GM18951 (cell line): ENCODE measurements around the gene PCDH1.
"Not testable (repeated sequence)": the region's sequence is repeated elsewhere in the genome, so short reads cannot be mapped to it uniquely, and the experiment has no call there.

Experiments
- POLR2A ChIP-seq: IDR thresholded peaks from 4 replicates; pipeline ENCODE4 v1.6.1; 2011; ENCODE audit warnings: mild to moderate bottlenecking; ENCODE audit not compliant: insufficient read length, insufficient read depth; ENCODE audit errors: extremely low read depth
- in situ Hi-C: fragments of 300-500 bp; cut with MboI; formaldehyde crosslinking; loops from one replicate; pipeline ENCODE4 v1.12.0; 2022; ENCODE audit warnings: low sequenced_read_pairs, mixed read lengths, inconsistent platforms; ENCODE audit not compliant: unreplicated experiment

Gene PCDH1

DNA sequence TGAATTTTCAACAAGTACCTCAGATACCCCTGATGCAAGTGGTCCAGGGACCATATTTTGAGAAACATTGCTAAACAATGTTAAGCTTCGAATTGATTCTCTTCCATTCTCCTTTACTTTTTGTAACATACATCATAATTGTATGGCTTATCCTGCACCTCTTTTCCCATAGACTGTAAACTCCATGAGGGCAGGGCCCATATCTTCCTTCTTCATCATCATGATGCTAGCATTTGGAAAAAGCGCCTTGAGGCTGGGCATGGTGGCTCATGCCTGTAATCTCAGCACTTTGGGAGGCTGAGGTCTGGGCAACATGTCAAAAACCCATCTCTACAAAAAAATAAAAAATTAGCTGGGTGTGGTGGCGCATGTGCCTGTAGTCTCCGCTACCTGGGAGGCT, 31.0 kb upstream of the PCDH1 start:
- in situ Hi-C loops = no loop called here
- no peak for TF ChIP-seq POLR2A

DNA sequence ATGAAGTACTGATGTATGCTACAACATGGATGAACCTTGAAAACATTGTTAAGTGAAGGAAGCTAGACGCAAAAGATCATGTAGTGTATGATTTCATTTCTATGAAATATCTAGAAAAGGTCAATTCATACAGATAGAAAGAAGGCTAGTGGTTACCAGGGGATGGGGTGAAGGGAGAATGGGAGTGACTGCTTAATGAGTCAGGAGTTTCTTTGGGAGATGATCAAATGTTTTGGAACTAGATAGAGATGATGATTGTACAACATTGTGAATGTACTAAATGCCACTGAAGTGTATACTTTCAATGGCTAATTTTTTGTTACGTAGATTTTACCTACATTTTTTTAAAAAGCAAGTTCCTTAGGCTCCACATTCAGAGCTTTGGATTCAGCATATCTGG, 30.6 kb upstream of the PCDH1 start:
- no peak for TF ChIP-seq POLR2A
- in situ Hi-C loops = no loop called here

DNA sequence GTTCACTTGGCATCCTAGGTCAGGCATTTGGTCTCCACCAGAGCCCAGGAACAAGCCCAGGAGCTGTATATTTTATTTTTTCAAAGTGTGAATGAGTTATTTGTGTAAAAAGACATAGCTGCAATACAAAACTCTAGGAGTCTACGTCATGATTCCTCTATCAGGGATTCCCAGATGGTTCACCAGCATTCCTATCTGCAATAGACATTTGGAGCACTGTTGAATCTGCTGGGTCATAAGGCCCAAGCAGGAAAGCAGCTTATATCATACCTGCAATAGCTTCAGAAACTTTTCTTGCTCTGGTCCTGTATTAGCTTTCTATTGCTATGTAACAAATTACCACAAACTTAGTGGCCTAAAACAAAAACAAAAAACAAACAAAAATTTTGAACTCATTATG, 28.8 kb upstream of the PCDH1 start:
- no peak for TF ChIP-seq POLR2A
- in situ Hi-C loops = no loop called here

DNA sequence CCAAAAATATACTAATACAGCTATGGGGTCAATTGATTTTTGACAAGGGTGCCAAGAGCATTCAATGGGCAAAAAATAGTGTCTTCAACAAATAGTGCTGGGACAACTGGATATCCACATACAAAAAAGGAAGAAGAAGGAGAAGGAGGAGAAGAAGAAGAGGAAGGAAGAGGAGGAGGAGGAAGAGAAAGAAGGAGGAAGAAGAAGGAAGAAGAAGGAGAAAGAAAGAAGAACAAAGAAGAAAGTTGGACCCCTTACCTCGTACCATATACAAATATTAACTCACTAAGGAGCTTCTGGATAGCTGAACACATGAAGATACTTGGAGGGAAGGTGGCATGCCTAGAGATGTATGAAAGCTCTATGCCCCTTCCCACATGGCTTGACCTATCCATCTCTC, 28.3 kb upstream of the PCDH1 start:
- TF ChIP-seq POLR2A = no peak
- in situ Hi-C loops = no loop called here

DNA sequence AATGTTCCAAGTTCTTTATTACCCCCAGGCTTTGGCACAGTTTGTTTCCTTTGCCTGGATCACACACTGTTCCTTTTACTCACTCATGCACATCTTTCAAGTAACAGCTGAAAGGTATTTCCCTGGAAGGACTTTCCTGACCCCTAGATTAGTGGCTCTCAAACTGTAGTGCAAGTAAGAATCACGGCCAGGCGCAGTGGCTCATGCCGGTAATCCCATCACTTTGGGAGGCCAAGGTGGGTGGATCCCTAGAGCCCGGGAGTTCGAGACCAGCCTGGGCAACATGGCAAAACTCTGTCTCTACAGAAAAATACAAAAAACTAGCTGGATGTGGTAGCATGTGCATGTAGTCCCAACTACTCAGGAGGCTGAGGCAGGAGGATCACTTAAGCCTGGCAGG, 26.3 kb upstream of the PCDH1 start:
- TF ChIP-seq POLR2A = no peak
- in situ Hi-C loops = no loop called here

DNA sequence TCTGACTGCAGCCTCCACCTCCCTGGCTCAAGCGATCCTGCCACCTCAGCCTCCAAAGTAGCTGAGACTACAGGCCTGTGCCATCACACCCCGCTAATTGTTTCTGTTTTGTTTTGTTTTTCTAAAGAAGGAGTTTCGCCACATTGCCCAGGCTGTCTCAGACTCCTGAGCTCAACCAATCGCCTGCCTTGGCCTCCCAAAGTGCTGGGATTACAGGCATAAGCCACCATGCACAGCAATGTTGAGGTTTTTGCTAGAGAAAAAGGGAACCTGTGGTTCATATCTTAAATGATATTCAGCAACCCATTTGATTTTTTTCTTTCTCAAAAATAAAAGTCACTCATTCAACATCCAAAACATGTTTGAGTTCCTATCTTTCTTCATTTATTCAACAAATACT, 25.1 kb upstream of the PCDH1 start:
- TF ChIP-seq POLR2A = no peak
- in situ Hi-C loops = no loop called here

DNA sequence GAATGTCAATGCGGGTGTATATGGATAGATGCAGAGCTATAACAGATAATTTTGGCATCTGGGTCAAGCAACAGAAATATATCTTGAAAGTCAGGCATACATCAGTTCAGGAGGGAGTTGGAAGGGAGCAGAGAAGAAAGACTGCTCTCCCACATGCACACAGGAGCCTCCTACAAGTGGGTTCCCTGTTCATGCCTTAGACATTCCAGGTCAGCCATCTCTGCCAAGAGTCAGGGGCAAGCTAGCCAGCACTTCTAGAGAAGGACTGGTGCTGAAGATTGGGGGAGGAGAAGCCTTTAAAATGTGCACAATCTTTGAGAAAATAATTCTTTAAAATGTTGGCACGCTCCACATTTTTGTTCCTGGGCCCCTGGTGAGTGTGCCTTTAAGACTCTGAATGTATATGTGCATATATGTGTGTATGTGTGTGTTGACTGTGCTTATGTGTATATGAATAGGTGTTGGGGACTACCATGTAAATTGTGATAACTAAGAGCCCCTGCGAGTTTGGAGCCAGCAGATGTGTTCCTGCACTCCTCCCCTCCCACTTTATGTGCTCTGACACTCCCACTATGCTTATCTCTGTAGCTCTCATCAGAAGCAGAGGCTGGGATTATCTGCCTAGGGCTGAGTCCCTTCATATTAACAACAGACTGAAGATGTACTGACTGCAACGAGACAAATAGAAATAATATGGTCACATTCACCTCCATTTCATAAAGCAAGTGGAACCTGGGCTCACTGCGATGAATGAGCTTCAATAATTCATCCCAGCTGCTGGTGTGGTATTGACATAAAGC, 24.0 kb upstream of the PCDH1 start:
- no peak for TF ChIP-seq POLR2A
- in situ Hi-C loops = no loop called here

DNA sequence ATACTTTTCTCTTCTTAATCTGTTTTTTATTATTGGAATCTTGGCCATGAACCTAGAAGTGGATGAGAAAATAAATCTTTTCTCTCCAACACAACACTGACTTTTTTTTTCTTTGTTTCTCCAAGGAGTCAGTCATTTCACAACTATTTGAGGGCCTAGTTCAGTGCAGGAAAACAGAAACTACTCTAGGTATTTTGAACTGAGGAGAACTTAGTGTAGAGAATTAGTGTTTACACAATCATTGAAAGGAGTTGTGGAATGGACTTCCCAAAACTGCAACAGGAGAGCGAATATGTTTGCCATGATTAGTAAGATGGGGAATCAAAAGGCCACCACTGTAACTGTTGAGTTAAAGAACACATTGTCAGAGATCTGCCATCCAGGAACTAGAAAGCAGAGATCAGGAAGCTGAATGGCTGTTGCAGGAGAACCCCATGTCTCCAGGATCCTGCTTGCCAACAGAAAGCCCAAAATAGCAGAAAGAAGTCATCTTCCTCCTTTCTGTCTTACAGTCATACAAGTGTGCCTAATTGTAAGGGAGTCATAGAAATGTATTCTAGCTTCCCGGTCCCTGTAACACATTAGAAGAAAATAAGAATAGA, 20.3 kb upstream of the PCDH1 start:
- no peak for TF ChIP-seq POLR2A
- in situ Hi-C loops = no loop called here

DNA sequence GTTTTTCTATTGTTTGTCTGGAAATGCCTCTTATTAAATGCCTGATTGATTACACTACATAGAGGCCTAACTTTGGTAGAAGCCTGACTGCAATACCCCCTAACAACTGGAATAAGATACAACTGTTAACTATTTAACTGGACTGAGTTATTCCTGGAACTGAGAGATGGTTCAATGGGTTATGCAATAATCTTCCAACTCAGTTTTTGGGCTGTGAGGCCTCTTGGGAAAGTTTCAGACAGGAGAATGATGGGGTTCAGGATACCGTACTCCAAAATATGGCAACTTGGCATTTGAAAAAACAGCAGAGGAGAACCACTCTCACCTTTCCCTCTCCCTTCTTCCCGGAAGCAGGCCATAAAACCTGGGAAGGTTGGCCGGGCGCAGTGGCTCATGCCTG, 19.2 kb upstream of the PCDH1 start:
- in situ Hi-C loops = no loop called here

DNA sequence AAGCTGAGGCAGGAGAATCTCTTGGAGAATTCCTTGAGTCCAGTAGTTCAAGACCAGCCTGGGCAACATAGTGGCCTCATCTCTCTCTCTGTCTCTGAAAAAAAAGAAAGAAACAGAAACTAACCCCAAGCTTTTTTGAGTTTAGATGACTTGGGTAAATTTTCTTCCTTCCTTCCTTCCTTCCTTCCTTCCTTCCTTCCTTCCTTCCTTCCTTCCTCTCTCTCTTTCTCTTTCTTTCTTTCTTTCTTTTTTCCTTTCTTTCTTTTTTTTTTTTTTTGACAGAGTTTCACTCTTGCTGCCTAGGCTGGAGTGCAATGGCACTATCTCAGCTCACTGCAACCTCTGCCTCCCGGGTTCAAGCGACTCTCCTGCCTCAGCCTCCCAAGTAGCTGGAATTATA, 12.2 kb upstream of the PCDH1 start:
- in situ Hi-C loops = not testable (repeated sequence)

More for the DNA sequence above, 19.2 kb upstream of the PCDH1 start:
- TF ChIP-seq POLR2A = no peak

DNA sequence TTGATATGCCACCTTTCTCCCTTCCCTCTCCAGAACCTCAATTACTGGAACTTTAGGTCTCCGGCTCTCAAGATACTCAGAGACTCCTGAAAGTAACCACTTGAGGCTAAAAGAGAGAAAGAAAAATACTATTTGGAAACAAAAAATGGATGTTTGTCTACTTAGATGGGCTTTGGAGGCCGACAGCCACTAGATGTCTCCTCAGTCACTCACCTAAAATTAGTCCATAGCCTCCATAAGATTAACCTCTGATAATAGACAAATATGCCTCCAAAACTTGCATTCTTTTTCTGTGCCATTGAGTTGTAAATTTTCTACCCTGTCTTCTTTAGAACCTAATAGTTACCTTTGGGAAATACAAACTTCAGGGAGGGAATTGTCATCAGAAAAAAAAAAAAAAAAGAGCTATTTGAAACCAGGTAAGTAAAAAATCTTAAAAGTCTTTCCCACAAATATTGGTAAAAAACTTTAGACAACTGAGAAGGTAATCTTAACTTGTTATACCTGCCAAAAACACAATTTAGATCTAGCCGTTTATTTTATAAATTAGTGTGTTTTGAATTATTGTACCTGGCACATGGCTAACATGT, 11.2 kb upstream of the PCDH1 start:
- in situ Hi-C loops = no loop called here

DNA sequence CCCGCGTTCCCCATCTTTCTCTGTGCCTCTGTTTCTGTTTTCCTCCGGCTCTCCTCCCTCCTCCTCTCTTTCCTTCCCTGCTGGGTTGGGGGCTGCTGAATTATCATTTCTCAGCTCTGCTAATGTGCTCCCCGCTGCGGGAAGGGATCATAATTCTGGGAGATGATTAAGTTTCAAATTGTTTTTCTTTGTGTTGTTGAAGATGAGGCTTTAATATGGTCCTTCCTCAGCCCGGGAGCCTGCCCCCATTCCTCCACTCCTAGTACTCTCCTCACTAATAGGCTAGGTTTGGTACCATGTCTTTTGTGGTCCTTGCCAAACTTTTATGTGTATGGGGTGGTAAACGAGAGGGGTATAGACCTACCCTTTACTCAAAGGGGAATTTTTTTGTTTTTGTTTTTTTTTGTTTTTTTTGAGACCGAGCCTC, 5.7 kb upstream of the PCDH1 start:
- no peak for TF ChIP-seq POLR2A
- in situ Hi-C loops = no loop called here

More for the DNA sequence above, 11.2 kb upstream of the PCDH1 start:
- TF ChIP-seq POLR2A = no peak

DNA sequence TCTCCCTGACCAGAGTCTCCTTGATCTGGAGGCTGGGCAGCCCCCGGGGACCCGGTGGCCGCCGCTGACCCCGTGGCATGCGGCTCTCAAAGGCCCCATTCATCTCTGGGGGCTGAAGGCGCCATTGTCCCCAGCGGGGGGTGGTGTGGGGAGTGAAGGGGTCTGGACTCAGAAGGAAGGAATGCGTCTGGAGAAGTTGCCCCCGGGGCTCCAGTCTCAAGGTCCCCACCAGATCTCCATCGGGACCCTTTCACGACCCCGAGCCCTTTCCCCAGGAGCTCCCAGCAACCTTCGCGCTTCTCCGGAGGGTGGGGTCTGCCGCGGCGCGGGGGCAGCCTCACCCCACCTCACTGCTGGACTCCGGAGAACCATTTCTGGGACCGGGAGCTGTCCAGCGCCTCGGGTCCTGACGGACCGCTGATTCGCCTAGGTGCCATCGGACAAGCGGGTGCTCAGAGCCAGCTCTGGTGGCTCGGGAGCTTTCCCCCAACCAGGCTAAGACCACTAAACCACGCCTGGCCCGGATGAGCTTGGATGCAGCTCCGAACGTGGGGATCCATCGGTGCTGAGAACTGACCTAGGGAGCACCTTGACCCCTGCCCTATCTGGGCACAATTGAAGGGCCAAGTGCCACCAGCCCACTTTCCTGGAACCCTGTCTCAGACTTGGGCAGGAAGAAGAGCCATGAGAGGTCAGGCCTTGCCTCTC, 5.1 kb upstream of the PCDH1 start:
- in situ Hi-C loops = no loop called here
- TF ChIP-seq POLR2A = no peak

DNA sequence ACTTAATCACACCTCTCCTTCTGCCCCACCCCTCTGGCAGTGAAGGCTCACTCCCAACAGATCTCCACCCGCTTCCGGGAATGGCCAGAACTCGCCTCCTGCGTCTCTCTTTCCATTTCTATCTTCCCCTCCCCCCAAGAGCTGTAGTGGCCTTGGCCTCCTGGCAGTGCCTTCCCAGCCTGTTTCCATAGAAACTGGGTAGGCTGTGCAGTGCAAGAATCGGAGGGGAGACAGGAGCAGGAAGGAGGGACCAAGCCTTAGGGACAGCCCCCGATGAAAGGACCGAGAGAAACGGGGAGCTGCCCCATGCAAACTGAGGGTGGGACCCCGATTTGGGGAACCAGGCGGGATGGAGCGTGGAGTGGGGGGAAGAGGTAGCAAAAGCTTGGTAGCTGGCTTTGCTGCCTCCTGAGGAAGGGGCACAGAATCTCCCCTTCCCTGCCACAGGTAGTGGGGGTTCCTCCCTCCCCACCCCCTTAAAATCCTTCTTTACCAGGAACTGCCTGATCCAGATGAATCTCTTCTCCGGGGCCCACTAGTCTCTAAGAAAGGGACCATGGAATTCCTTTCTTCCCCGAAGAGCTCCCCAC, 4.5 kb upstream of the PCDH1 start:
- no peak for TF ChIP-seq POLR2A
- in situ Hi-C loops = no loop called here

DNA sequence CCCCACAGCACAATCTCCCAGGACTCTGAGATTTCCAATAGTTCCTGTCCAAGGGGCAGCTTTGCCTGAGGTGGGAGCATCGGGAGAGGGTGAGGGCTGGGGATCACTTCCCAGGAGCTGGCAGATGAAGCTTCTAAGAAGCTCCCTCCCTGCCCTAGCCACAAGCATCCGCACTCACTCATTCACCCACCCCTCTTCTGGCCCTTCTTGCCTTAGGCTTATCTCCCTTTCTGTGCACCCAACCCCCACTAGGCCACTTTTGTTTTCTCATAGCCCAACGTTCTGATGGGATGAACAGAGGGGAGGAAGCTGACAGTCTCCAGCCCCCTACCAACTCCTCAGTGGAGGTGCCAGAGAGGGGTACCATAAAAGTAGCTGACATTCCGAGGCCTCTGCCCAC, 3.7 kb upstream of the PCDH1 start:
- TF ChIP-seq POLR2A = no peak

More for the DNA sequence above, 3.7 kb upstream of the PCDH1 start:
- in situ Hi-C loops = no loop called here
